ENCODE data around the gene PERCC1. TPM values are rescaled to one million over a fixed set of nuclear protein-coding genes. Genes with fewer than 3 reads are reported as not detected.

The PERCC1 gene
- total RNA-seq, 1 donor, result not detected

- Histone ChIP-seq H3K27ac (ENCODE audit: low read depth, low read length) (no peak overlapping the region), H3K4me3 (ENCODE audit: insufficient read depth, low read length) (no peak overlapping the region), H3K4me2 (ENCODE audit: insufficient read depth, low read length) (no peak overlapping the region), H3K36me3 (ENCODE audit: insufficient read depth, low read length) (no peaks in the 10 kb centered on the region), H2AFZ (ENCODE audit: low read length) (no peak overlapping the region), H3K79me2 (ENCODE audit: insufficient read depth, low read length) (no peaks in the 10 kb centered on the region), H3K9me3 (ENCODE audit: low read depth, low read length) (no peaks in the 10 kb centered on the region), H4K20me1 (ENCODE audit: insufficient read depth, low read length) (no peaks in the 10 kb centered on the region), H3K27me3 (ENCODE audit: insufficient read depth, low read length) (no peaks in the 10 kb centered on the region), H3K4me1 (ENCODE audit: insufficient read depth, low read length) (no peaks in the 10 kb centered on the region)
- DNase-seq (ENCODE audit: insufficient read length, low spot score, missing footprints), result peak; percentile 89
- TF ChIP-seq CTCF (IDR thresholded peaks at IDR 0.05; ENCODE audit: extremely low read depth, low read depth, low read length), result no peak
Observed at GRCh38 chr16:1426734-1427471, 4.0 kb upstream of the PERCC1 start.

- H3K9me3 ChIP-seq (ENCODE audit: low read depth, low read length), result no peaks in the 10 kb centered on the region
- H2AFZ ChIP-seq (ENCODE audit: low read length), result peak overlapping the region; percentile 22
- no peak overlapping the region for H3K27ac ChIP-seq (ENCODE audit: low read depth, low read length)
- no peaks in the 10 kb centered on the region for H3K79me2 ChIP-seq (ENCODE audit: insufficient read depth, low read length)
- H3K4me3 ChIP-seq (ENCODE audit: insufficient read depth, low read length), result no peak overlapping the region
- no peaks in the 10 kb centered on the region for H3K27me3 ChIP-seq (ENCODE audit: insufficient read depth, low read length)
- TF ChIP-seq CTCF (IDR thresholded peaks at IDR 0.05; ENCODE audit: extremely low read depth, low read depth, low read length), result no peak
- H3K4me2 ChIP-seq (ENCODE audit: insufficient read depth, low read length), result no peak overlapping the region
- no peaks in the 10 kb centered on the region for H3K36me3 ChIP-seq (ENCODE audit: insufficient read depth, low read length)
- DNase-seq (ENCODE audit: insufficient read length, low spot score, missing footprints), result no peak
- no peaks in the 10 kb centered on the region for H3K4me1 ChIP-seq (ENCODE audit: insufficient read depth, low read length)
- H4K20me1 ChIP-seq (ENCODE audit: insufficient read depth, low read length), result no peaks in the 10 kb centered on the region
Observed at GRCh38 chr16:1427473-1428461, 3.1 kb upstream of the PERCC1 start.

GRCh38 chr16:1428511-1428910 lies 2.4 kb upstream of the PERCC1 start:
- Histone ChIP-seq H3K4me3 (ENCODE audit: insufficient read depth, low read length) (no peak overlapping the region), H4K20me1 (ENCODE audit: insufficient read depth, low read length) (no peaks in the 10 kb centered on the region), H3K79me2 (ENCODE audit: insufficient read depth, low read length) (no peaks in the 10 kb centered on the region), H3K27ac (ENCODE audit: low read depth, low read length) (no peak overlapping the region), H3K27me3 (ENCODE audit: insufficient read depth, low read length) (no peaks in the 10 kb centered on the region), H3K4me1 (ENCODE audit: insufficient read depth, low read length) (no peaks in the 10 kb centered on the region), H3K9me3 (ENCODE audit: low read depth, low read length) (no peaks in the 10 kb centered on the region), H2AFZ (ENCODE audit: low read length) (peak overlapping the region; percentile 22), H3K36me3 (ENCODE audit: insufficient read depth, low read length) (no peaks in the 10 kb centered on the region), H3K4me2 (ENCODE audit: insufficient read depth, low read length) (no peak overlapping the region)
- peak; percentile 35 for TF ChIP-seq CTCF (IDR thresholded peaks at IDR 0.05; ENCODE audit: extremely low read depth, low read depth, low read length)
- peak; percentile 98 for DNase-seq (ENCODE audit: insufficient read length, low spot score, missing footprints)

- Histone ChIP-seq H3K27ac (ENCODE audit: low read depth, low read length) (no peak overlapping the region), H4K20me1 (ENCODE audit: insufficient read depth, low read length) (no peaks in the 10 kb centered on the region), H3K9me3 (ENCODE audit: low read depth, low read length) (no peaks in the 10 kb centered on the region), H3K27me3 (ENCODE audit: insufficient read depth, low read length) (no peaks in the 10 kb centered on the region), H3K4me2 (ENCODE audit: insufficient read depth, low read length) (no peak overlapping the region), H3K79me2 (ENCODE audit: insufficient read depth, low read length) (no peaks in the 10 kb centered on the region), H3K4me3 (ENCODE audit: insufficient read depth, low read length) (no peak overlapping the region), H3K4me1 (ENCODE audit: insufficient read depth, low read length) (no peaks in the 10 kb centered on the region), H2AFZ (ENCODE audit: low read length) (no peak overlapping the region), H3K36me3 (ENCODE audit: insufficient read depth, low read length) (no peaks in the 10 kb centered on the region)
- no peak for TF ChIP-seq CTCF (IDR thresholded peaks at IDR 0.05; ENCODE audit: extremely low read depth, low read depth, low read length)
- DNase-seq (ENCODE audit: insufficient read length, low spot score, missing footprints), result no peak
Observed at GRCh38 chr16:1429012-1429411, 1.9 kb upstream of the PERCC1 start.

Measured in osteoblast (primary cell).